Breast epithelium (tissue), 3 donors: Measurements from ENCODE around the gene WARS2.

Experiments
- CTCF ChIP-seq, 3 donors: fragments of 450-650 bp; IDR thresholded peaks; one replicate each; pipeline ENCODE4 v1.5.1; 2016 to 2017; ENCODE audit warnings: antibody characterized with exemption in 3 of 3, mild to moderate bottlenecking in 3 of 3, moderate library complexity in 3 of 3
- POLR2A ChIP-seq: fragments of 450-650 bp; IDR thresholded peaks from one replicate; pipeline ENCODE4 v1.6.1; 2016; ENCODE audit warnings: antibody characterized with exemption, mild to moderate bottlenecking, moderate library complexity
- POLR2AphosphoS5 ChIP-seq, 3 donors: sonication (generic); formaldehyde crosslinking; IDR thresholded peaks; one replicate each; pipeline ENCODE4 v1.6.1; 2017; ENCODE audit warnings: antibody characterized with exemption in 3 of 3

- no peak for TF ChIP-seq CTCF (IDR thresholded peaks at IDR 0.05)
- TF ChIP-seq POLR2A: no peak
- no peak for TF ChIP-seq POLR2AphosphoS5 (IDR thresholded peaks at IDR 0.05)
Observed at GRCh38 chr1:119103764-119104163, 36.7 kb downstream of the WARS2 start.
